Mesendoderm (in vitro differentiated cells): ENCODE measurements around the gene CTRB2.
A peak's percentile ranks its signal among the peaks of the same experiment; 100 is the strongest.
"Not testable (repeated sequence)": the region's sequence is repeated elsewhere in the genome, so short reads cannot be mapped to it uniquely, and the experiment has no call there.

Experiments used
- DNase-seq: peaks from one replicate; pipeline ENCODE4 v3.0.0; 2013
- H2AK5ac ChIP-seq: 2 replicates; pipeline ENCODE4 v1.6.1; 2013; ENCODE audit warnings: low read length, inconsistent platforms
- H2BK120ac ChIP-seq: 2 replicates; pipeline ENCODE4 v1.6.1; 2013; ENCODE audit warnings: low read depth, mild to moderate bottlenecking, low read length, moderate library complexity, mixed read lengths
- H2BK15ac ChIP-seq: replicated peaks from 2 replicates; pipeline ENCODE4 v1.6.1; 2013; ENCODE audit warnings: low read depth, mild to moderate bottlenecking, moderate library complexity
- H2BK5ac ChIP-seq: 2 replicates; pipeline ENCODE4 v1.6.1; 2013; ENCODE audit warnings: low read length, inconsistent platforms
- H3K18ac ChIP-seq: 2 replicates; pipeline ENCODE4 v1.6.1; 2013; ENCODE audit warnings: mild to moderate bottlenecking, low read length, mixed read lengths
- H3K23ac ChIP-seq: one replicate; pipeline ENCODE4 v1.6.1; 2013; ENCODE audit warnings: low read length
- H3K27ac ChIP-seq: 2 replicates; pipeline ENCODE4 v1.5.1; 2013; ENCODE audit warnings: low read depth, mild to moderate bottlenecking, inconsistent platforms, low read length, moderate library complexity
- H3K27me3 ChIP-seq: 2 replicates; pipeline ENCODE4 v1.6.1; 2013; ENCODE audit warnings: low read length, control low read depth, mild to moderate bottlenecking, inconsistent platforms; ENCODE audit not compliant: insufficient read depth, poor library complexity
- H3K36me3 ChIP-seq: 2 replicates; pipeline ENCODE4 v1.6.1; 2013; ENCODE audit warnings: low read length, inconsistent platforms; ENCODE audit not compliant: control insufficient read depth, insufficient read depth
- H3K4ac ChIP-seq: one replicate; pipeline ENCODE4 v1.6.1; 2013; ENCODE audit warnings: low read depth, mild to moderate bottlenecking, low read length, moderate library complexity
- H3K4me1 ChIP-seq: 2 replicates; pipeline ENCODE4 v1.6.1; 2013; ENCODE audit warnings: low read depth, low read length, inconsistent platforms; ENCODE audit not compliant: control insufficient read depth
- H3K4me2 ChIP-seq: 2 replicates; pipeline ENCODE4 v1.6.1; 2013; ENCODE audit warnings: low read length
- H3K4me3 ChIP-seq: 2 replicates; pipeline ENCODE4 v1.5.1; 2013; ENCODE audit warnings: mild to moderate bottlenecking, low read length
- H3K56ac ChIP-seq: one replicate; pipeline ENCODE4 v1.6.1; 2013; ENCODE audit warnings: low read length
- H3K79me1 ChIP-seq: 2 replicates; pipeline ENCODE4 v1.6.1; 2013; ENCODE audit warnings: low read length, inconsistent platforms
- H3K79me2 ChIP-seq: 2 replicates; pipeline ENCODE4 v1.6.1; 2013; ENCODE audit warnings: mild to moderate bottlenecking, low read length; ENCODE audit not compliant: control insufficient read depth, insufficient read depth
- H3K9ac ChIP-seq: 2 replicates; pipeline ENCODE4 v1.6.1; 2013; ENCODE audit warnings: low read length, inconsistent platforms
- H4K5ac ChIP-seq: one replicate; pipeline ENCODE4 v1.6.1; 2013; ENCODE audit warnings: low read length
- H4K8ac ChIP-seq: one replicate; pipeline ENCODE4 v1.6.1; 2013; ENCODE audit warnings: low read depth, mild to moderate bottlenecking, control low read depth, low read length, moderate library complexity
- WGBS: extraction: QIAGEN DNeasy Blood & Tissue Kit; methylation state at CpG from one replicate; pipeline ENCODE4 v1.1.7; 2013; ENCODE audit warnings: low lambda C conversion rate, missing lambda C conversion rate; ENCODE audit not compliant: insufficient coverage; ENCODE audit errors: extremely low coverage; 5-methylcytosine and 5-hydroxymethylcytosine counted together

Gene CTRB2

DNA sequence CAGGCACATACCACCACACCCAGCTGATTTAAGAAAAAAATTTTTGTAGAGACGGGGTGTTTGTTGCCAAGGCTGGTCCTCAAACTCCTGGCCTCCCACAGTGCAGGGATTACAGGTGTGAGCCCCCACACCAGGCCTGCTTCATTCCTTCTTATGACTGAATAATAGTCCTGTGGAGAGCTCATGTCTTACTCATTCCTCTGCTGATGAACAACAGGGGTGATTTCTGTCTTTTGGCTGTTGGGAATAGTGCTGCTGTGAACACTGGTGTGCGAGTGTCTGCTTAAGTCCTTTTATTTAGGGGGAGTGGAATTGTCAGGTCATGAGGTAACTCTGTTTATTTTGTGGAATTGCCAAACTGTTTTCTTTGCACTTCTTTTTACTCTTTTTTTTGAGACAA lies 9.2 kb upstream of the CTRB2 start:
- no peaks in the 10 kb centered on the region for H3K36me3 ChIP-seq
- H3K27me3 ChIP-seq = no peaks in the 10 kb centered on the region
- no peak overlapping the region for H4K8ac ChIP-seq
- no peak overlapping the region for H3K4me3 ChIP-seq
- no peaks in the 10 kb centered on the region for H3K4me1 ChIP-seq
- H2BK15ac ChIP-seq = no peak overlapping the region
- no peak overlapping the region for H3K56ac ChIP-seq
- no peak overlapping the region for H3K4me2 ChIP-seq
- no peaks in the 10 kb centered on the region for H3K79me1 ChIP-seq
- H4K5ac ChIP-seq = no peak overlapping the region
- H3K4ac ChIP-seq = no peak overlapping the region
- no peak overlapping the region for H2BK120ac ChIP-seq
- peak; percentile 42 for DNase-seq
- H3K23ac ChIP-seq = no peak overlapping the region
- no peak overlapping the region for H3K9ac ChIP-seq
- H3K79me2 ChIP-seq = no peaks in the 10 kb centered on the region
- H2AK5ac ChIP-seq = no peak overlapping the region
- no peak overlapping the region for H2BK5ac ChIP-seq
- no peak overlapping the region for H3K27ac ChIP-seq
- no peak overlapping the region for H3K18ac ChIP-seq
- WGBS = no CpG with 5 or more reads among the region's 2 CpGs

DNA sequence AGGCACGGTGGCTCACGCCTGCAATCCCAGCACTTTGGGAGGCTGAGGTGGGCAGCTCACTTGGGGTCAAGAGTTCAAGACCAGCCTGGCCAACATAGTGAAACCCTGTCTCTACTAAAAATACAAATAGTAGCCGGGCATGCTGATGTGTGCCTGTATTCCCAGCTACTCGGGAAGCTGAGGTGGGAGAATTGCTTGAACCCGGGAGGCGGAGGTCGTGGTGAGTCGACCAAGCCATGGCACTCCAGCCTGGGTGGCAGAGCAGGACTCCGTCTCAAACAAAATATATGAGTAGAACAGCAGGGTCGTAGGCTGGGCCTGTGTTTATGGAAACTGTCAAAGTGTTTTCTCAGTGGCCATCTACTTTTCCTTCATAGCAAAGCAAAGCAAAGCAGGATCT lies 4.3 kb upstream of the CTRB2 start:
- not testable (repeated sequence) for H2AK5ac ChIP-seq, H3K4me2 ChIP-seq, H3K79me1 ChIP-seq, H3K23ac ChIP-seq, H4K8ac ChIP-seq, H2BK15ac ChIP-seq, H3K18ac ChIP-seq, H3K79me2 ChIP-seq, H2BK120ac ChIP-seq, H3K27ac ChIP-seq, H3K9ac ChIP-seq, DNase-seq, H3K4me1 ChIP-seq, H3K27me3 ChIP-seq, H2BK5ac ChIP-seq, H3K56ac ChIP-seq, H3K4ac ChIP-seq, H4K5ac ChIP-seq, H3K4me3 ChIP-seq, H3K36me3 ChIP-seq
- WGBS = no CpG with 5 or more reads among the region's 10 CpGs

DNA sequence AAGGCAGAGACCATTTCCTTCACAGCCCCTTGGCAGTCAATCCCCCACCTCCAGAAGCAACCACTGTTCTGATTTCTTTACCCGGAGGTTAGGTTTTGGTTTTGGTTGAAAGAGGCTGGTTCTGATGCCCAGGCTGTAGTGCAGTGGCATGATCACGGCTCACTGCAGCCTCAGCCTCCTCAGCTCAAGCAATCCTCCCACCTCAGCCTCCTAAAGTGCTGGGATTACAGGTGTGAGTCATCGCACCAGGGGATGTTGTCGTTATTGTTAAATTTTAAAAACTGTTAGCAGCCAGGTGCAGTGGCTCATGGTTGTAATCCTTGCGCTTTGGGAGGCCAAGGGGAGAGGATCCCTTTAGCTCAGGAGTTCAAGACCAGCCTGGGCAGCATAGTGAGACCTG lies 3.0 kb upstream of the CTRB2 start:
- Histone ChIP-seq H2BK120ac (no peak overlapping the region), H3K9ac (no peak overlapping the region), H2BK15ac (no peak overlapping the region), H3K36me3 (no peaks in the 10 kb centered on the region), H2BK5ac (no peak overlapping the region), H3K18ac (no peak overlapping the region), H2AK5ac (no peak overlapping the region), H4K5ac (no peak overlapping the region), H3K79me2 (no peaks in the 10 kb centered on the region), H3K4me3 (no peak overlapping the region), H3K79me1 (no peaks in the 10 kb centered on the region), H3K27me3 (no peaks in the 10 kb centered on the region), H3K27ac (no peak overlapping the region), H3K56ac (no peak overlapping the region), H3K4me1 (no peaks in the 10 kb centered on the region), H3K4ac (no peak overlapping the region), H4K8ac (no peak overlapping the region), H3K23ac (no peak overlapping the region), H3K4me2 (no peak overlapping the region)
- DNase-seq = no peak
- no CpG with 5 or more reads among the region's 5 CpGs for WGBS

DNA sequence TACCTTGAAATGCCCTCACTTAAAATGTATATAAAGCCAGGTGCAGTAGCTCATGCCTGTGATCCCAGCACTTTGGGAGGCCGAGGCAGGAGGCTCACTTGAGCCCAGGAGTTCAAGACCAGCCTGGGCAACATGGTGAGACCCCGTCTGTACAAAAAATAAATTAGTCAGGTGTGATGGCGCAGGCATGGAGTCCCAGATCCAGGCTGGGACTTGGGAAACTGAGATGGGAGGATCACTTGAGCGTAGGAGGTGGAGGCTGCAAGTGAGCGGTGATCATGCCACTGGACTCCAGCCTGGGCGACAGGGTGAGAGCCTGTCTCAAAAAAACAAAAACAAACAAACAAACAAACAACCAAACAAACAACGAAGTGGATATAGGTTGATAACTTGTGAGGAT lies 2.6 kb upstream of the CTRB2 start:
- not testable (repeated sequence) for H3K4me1 ChIP-seq, H3K18ac ChIP-seq, H3K79me1 ChIP-seq, H3K4ac ChIP-seq, H2BK120ac ChIP-seq, H3K27ac ChIP-seq, H4K8ac ChIP-seq, H3K4me3 ChIP-seq, H4K5ac ChIP-seq, H3K9ac ChIP-seq, H2AK5ac ChIP-seq, H3K79me2 ChIP-seq, H2BK5ac ChIP-seq, H3K27me3 ChIP-seq, DNase-seq, H3K36me3 ChIP-seq, H2BK15ac ChIP-seq, H3K4me2 ChIP-seq, H3K56ac ChIP-seq, H3K23ac ChIP-seq
- no CpG with 5 or more reads among the region's 7 CpGs for WGBS

DNA sequence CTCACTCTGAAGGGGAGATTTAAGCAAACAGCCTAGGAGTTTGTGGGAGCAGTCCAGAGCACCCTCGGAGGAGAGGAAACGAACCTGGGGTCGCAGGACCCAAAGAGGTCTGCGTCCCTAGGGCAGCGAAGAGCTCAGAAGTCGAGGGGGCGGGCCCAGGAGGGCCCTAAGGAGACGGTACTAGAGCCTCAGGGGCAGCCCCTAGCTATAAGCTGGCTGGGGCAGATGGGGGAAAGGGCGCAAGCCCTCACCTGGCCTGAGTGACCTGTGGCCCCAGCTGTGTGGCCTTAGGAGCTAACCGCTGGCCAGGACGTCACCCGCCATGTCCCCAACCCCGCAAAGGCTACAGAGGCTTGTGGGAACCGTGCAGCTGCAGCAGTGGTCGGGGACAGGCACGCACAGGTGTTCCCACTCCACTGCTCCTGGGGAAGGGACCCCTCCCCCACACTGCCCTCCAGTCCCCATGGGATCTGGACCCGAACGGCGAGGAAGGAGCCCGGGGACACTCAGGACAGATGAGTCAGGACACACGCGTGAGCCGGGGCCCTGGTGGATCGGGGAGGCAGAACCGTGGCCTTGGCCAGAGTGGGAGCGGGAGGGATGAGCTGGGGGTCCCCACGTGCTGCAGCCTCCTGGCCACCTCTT lies 2.0 kb upstream of the CTRB2 start:
- Histone ChIP-seq H3K4me1 (no peaks in the 10 kb centered on the region), H3K23ac (no peak overlapping the region), H3K27me3 (no peaks in the 10 kb centered on the region), H2BK15ac (no peak overlapping the region), H3K36me3 (no peaks in the 10 kb centered on the region), H2AK5ac (no peak overlapping the region), H4K8ac (no peak overlapping the region), H3K79me1 (no peaks in the 10 kb centered on the region), H3K79me2 (no peaks in the 10 kb centered on the region), H3K4me3 (no peak overlapping the region), H3K18ac (no peak overlapping the region), H3K56ac (no peak overlapping the region), H3K4me2 (no peak overlapping the region), H2BK5ac (no peak overlapping the region), H3K27ac (no peak overlapping the region), H4K5ac (no peak overlapping the region), H3K9ac (no peak overlapping the region), H3K4ac (no peak overlapping the region), H2BK120ac (no peak overlapping the region)
- whole genome bisulfite sequencing = no CpG with 5 or more reads among the region's 27 CpGs
- no peak for DNase-seq

DNA sequence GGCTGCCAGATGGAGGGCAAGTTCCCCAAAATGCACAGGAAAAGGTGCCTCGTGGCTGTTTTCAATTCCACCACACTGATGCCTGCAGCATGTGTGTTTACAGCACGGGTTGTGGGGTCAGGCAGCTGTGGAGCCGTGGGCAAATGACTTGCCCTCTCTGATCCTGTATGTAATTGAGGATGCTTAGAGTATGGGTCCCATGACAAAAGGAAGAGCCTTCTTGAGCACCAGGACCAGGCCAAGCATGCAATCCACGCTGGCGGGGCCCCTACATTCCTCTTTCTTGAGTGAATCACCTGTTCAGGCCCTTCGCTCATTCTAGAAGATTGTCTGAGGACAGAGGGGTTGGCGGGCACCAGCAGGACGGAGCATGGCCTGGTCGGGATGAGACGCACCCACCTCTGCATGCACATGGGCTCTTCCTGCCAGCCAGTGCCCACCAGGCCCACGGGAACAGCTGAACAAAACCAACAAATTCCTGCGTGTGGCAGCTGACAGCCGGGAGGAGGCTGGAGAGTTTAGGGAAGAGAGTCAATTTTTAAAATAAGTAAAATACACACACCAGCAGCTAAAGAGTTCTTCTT lies 1.4 kb upstream of the CTRB2 start:
- H3K4me2 ChIP-seq = no peak overlapping the region
- no peaks in the 10 kb centered on the region for H3K79me1 ChIP-seq
- H3K18ac ChIP-seq = no peak overlapping the region
- no peak overlapping the region for H3K4me3 ChIP-seq
- no peak overlapping the region for H4K8ac ChIP-seq
- H3K4ac ChIP-seq = no peak overlapping the region
- no peaks in the 10 kb centered on the region for H3K79me2 ChIP-seq
- no peak overlapping the region for H3K27ac ChIP-seq
- H2BK15ac ChIP-seq = no peak overlapping the region
- H3K9ac ChIP-seq = no peak overlapping the region
- H2AK5ac ChIP-seq = no peak overlapping the region
- no peaks in the 10 kb centered on the region for H3K36me3 ChIP-seq
- H2BK5ac ChIP-seq = no peak overlapping the region
- H3K56ac ChIP-seq = no peak overlapping the region
- H3K23ac ChIP-seq = no peak overlapping the region
- H2BK120ac ChIP-seq = no peak overlapping the region
- WGBS = no CpG with 5 or more reads among the region's 13 CpGs
- H3K4me1 ChIP-seq = peaks cover 2% of the 10 kb centered on the region
- no peak overlapping the region for H4K5ac ChIP-seq
- H3K27me3 ChIP-seq = no peaks in the 10 kb centered on the region
- DNase-seq = no peak
